GM19372 (cell line): ENCODE data around the gene NAALADL2.

Source experiments
- ATAC-seq: cut with Tn5 transposase; IDR thresholded peaks from one replicate; pipeline ENCODE4 v1.9.1; 2021; ENCODE audit warnings: mild to moderate bottlenecking, low read depth, moderate library complexity; ENCODE audit not compliant: unreplicated experiment

NAALADL2 gene

DNA sequence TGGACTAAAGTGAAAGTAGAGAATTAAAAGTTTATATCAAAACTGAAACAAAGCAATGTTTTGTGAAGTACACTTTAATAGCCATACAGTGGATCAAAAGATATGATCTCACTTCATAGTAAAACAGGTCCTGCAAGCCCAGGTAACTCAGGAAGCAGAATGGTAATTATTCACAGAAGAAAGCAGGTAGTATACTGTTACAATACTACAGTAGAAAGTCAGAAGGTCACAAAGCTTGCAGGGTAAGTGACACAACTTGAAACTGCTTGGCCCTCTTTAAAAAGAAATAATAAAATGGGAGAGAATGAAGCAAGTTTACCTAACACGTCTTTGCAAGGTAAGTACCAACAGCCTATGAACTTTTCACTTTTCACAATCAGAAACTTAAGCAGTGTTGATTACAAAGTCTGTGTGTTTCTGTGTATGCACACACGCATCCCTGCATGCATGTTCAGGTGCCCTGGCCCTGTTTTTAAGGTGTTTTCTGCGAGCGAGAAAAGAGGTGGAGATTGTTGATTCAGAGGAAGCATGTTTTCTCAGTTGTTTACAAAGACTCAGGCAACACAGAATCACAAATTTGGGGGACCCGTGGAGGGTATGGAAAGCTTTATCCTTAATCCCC is at the start of gene NAALADL2:
Gene NAALADL2, plus strand, starts transcription at position 221 of the 622 bp plus-strand sequence.
- no peak for ATAC-seq

DNA sequence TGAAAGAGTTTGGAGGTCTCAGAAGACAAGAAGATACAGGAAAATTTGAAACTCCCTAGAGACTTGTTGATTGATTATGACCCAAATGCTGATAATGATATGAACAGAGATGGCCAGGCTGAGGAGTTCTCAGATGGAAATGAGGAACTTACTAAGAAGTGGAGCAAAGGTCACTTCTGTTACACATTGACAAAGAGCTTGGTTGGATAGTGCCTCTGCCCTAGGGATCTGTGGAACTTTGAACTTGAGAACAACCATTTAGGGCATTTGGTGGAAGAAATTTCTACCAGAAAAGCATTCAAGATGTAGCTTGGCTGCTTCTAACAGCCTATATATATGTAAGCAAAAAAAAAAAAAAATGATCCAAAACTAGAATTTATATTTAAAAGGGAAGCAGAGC is 48.9 kb upstream of the NAALADL2 start:
- ATAC-seq: no peak

DNA sequence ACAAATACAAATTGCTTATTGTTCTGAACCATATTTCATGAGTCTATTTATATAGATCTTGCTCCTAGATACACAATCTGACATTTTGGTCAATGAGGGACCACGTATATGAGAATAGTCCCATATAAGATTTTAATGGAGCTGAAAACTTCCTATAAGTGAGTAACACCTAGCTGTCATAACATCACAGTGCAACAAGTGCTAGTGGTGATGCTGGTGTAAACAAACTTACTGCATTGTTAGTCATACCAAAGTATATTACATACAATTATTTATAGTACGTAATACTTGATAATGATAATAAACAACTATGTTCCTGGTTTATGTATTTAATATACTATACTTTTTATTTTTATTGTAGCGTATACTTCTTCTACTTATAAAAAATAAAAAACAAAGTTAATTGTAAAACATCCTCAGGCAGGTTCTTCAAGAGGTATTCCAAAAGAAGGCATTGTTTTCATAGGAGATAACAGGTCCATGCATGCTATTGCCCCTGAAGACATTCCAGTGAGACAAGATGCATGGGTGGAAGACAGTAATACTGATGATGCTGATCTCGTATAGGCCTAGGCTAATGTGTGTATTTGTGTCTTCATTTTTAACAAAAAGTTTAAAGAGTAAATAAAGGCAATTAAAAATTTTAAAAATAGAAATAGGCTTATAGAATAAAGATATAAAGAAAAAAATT is 46.8 kb upstream of the NAALADL2 start:
- ATAC-seq: no peak

DNA sequence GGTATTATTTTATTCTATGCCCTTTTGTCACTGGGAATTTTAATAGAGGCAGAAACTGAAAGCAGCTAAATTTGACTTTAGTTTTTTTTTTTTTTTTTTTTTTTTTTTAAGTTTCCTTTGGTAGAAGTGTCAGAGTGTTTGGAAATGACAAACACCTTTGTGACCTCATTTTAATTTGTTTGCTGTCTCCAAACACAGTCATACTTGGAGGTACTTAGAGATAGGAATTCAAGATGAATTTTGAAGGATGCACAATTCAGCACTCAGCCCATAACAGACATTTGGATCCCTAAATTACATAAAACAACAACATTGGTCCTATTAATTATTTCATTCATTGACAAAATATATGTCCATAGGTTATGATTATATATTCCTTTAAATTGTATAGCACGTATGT is 43.4 kb upstream of the NAALADL2 start:
- ATAC-seq: no peak

DNA sequence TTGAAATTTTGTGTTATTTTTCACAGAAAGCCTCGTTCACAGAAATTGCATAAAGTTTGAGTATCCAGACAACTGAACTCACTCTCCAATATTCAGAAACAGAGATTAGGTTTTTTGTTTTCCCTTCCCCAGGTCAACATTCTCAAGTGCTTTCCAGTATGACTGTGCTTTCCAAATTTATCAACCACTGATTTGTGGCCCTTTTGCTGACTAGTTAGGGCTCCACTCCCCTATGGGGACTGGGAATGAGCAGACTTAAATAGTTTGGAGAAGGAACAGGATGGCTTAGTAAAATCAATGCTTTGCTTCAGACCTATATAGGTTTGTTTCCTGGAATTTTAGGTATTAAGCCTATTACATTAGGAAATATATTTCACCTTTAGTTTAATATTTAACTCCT is 38.2 kb upstream of the NAALADL2 start:
- no peak for ATAC-seq

DNA sequence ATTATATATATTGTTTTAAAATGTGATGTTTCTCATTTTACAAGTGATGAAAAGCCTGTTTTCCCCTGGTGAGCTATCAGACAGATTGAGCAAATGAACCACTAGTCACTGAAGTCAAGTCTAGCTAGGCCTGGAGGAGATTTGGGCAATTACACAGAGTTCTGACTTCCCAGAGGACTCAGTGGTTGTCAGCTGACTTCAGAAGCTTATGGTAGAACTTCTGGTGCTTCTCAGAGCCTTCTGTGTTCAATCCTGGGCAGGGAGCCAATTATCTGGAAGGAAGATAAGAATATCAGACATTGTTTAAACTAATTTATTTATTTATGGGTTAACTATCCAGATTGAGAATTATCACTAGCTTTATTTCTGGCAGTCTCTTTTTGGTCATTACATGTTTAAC is 37.7 kb upstream of the NAALADL2 start:
- ATAC-seq: no peak

DNA sequence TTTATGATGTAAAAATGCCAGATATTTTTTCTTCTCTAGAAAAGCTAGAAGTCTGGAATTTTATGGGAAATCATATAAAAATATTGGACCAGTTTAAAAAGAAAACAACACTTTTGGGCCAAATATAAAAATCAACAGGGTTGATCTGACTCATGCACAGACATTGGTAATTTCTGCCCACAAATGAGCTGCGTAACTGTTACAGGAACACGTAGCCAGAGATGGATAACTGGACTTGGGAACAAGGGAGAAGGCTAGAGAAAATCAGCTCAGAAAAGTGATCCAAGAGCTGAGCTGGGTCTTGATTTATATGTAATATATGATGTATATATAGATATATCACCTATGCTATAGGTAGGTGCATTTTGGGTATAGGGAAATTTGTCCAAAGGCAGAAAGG is 36.8 kb upstream of the NAALADL2 start:
- ATAC-seq: no peak

DNA sequence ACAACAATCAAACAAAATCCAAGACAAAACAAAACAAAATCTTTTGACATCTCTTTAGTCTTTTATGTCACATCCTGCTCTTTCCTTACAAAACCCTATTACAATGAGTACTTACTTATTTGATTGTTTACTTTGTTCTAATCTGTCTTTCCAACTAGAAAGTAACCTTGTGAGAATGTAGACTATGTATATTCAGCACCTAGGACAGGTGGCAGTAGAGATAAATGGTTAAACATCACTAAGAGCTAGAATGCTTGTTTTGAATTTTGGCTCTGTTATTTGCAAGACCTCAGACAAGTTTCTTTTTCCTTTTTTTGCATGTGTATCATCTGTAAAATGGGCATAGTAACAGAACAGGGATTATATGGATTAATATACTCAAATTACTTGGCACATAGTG is 33.1 kb upstream of the NAALADL2 start:
- no peak for ATAC-seq

DNA sequence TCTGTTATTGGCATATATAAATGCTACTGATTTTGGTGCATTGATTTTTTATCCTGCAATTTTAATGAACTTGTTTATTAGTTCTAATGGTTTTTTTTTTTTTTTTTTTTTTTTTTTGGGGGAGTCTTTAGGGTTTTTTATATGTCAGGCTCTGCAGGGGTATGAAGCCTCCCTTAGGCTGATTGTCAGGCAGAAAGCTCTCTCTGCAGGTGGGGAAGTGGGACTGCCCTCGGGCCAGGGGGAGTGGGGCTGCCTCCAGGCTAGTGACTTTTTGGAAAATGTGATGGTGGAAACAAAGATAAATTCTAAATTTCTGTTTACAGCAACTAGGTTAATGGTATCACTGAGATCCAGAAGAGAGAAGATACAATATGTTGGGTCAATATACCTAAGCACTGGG is 14.4 kb upstream of the NAALADL2 start:
- no peak for ATAC-seq

DNA sequence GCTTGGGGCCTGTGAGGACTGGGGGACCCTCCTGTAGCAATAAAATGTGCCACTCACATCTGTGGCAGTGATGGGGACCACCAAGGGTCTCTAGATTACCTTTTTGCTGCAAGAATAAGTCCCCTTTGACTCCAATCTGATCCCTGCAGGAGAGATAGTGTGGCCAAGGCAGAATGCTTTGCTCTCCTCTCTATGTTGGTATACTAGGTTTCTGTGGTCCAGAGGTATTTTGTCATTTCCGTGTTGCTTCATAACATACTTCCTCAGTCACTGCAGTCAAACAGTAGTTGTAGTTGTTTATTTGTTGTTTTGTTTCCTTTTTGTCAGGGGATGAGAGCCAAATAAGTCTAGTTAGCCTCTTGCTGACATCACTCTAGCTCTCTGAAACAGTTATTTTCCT is 13.1 kb upstream of the NAALADL2 start:
- no peak for ATAC-seq

DNA sequence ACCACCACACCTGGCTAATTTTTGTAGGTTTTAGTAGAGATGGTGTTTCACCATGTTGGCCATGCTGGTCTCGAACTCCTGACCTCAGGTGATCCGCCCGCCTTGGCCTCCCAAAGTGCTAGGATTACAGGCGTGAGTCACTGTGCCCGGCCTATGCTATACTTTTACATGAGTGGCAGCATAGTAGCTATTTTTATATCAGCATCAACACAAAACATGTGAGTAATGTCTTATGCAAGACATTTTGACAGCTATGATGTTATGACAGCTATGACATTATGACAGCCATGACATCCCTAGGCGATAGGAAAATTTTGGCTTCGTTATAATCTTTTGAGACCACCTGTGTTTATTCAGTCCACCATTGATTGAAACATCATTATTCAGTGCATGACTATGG is 4.1 kb upstream of the NAALADL2 start:
- no peak for ATAC-seq

DNA sequence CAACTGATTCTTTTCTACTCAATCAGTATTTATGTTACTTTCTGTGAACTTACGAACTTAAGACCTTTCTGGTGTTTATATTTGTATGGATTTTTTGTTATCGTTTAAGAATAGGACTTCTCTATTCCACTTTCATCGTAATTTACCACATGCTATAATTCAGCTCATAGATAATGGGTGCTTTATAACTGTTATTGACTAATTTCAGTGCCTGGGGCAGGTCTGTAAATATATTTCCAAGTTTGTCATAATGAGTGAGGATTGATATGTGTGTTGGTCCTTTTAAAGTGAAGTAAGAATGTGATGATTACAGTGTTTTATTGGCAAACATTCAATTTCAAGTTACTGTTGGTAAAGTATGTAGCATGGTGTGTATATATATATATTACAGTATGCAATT is 1.8 kb upstream of the NAALADL2 start:
- ATAC-seq: no peak

DNA sequence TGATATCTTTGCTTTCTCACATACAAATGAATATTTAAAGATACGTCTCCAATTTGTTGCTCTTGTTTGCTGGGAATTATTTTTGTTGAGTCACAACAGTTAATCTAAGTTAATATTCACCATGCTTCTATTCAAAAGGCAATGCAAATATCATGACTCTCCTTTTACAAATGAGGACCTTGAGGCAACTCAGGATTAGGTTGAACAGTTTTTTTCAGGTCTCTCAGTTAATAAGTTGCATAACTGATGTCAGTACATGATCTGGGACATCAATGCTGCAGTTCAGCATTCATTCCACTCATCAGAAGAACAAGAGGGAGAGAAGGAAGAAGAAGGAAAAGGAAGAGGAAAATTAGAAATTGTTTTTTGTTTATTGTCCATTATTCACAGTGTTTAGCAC is 781 bp upstream of the NAALADL2 start:
- ATAC-seq: no peak

DNA sequence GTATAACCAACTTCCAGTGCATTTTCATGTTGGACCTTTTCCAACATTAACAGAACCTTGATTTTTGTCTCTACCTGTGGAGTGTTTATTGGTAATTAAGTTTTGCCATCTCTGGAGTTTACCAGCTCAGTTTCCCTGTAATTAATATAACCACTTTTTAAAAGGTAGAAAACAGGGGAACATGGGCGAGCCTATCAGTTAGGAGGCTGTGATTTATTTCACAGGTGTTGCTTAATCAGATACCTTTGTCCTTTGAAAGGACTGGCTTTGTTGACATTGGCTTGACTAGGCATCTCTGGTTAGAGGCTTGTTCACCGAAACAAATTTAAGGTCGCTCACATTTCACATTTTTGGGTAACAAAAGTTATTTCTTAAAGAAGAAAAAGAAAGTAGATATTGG is 622 bp downstream of the NAALADL2 start:
- ATAC-seq: no peak

DNA sequence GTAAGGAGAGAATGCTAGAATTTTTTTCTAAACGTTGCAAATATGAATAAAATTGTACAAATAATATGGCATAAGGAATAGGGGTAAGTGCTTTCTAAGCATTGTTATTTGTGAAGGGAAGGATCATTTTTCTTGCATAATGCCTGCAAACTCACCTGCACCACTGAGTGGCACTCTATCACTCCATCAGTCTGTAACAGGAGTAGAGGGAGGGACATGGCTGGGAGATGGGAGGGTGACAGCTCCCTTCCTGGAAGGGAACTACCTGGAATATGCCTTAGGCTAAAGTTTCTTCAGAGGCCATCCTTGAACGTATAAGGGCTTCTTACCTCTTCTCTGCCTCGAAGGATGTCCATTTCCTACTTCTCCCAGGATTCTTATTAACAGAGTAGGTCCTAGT is 3.0 kb downstream of the NAALADL2 start:
- ATAC-seq: no peak

DNA sequence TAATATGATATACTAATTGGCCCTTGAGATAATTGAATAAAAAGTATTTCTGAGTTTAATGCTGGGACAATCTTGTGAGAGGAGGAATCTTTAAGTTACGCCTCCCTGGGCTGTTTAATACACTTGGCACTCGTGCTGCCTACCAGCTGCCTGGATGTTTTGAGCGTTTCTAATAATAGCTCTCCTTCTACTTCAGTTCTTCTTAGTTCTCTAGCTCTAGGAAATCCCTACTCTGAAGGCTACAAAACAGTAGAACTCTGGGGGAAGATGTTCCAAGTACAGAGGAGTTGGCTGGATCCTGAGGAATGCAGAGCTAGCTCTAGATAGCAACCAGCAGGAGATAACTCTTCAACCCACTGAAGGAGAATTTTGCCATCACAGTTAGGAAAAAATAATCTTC is 3.5 kb downstream of the NAALADL2 start:
- no peak for ATAC-seq

DNA sequence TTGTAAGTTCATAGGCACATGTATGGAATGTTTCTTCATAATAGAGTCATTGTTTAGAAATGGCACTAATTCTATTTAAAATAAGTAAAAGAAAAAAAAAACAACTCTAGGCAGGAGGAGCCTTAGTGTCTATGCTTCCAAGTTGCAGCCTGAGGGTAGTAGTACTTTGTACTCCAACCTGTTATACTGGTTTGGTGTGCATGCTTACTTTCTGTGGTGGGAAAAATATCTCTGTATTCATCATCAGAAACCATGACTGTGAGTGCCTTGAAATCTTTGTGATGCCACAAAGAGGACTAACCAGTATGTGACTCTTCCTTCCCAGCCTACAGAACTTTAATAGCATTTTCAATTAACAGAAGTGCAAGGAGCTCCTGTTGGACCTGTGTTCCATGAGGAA is 4.4 kb downstream of the NAALADL2 start:
- no peak for ATAC-seq

DNA sequence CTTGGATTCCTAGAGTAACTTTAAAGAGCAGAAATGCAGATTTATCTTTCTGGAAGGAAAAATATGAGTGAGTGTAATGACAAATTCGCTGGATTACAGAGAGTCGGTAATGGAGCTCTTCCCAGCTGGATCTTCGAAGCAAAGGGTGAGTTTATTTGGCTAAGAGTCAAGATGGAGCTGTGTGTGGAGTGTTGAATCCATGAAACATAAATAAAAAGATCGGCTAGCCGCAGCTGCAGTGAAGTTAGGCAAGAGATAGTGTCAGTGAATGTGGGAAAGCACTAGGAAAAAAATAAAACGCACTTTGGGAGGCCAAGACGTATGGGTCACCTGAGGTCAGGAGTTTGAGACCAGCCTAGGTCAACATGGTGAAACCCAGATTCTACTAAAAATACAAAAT is 10.3 kb downstream of the NAALADL2 start:
- ATAC-seq: no peak

DNA sequence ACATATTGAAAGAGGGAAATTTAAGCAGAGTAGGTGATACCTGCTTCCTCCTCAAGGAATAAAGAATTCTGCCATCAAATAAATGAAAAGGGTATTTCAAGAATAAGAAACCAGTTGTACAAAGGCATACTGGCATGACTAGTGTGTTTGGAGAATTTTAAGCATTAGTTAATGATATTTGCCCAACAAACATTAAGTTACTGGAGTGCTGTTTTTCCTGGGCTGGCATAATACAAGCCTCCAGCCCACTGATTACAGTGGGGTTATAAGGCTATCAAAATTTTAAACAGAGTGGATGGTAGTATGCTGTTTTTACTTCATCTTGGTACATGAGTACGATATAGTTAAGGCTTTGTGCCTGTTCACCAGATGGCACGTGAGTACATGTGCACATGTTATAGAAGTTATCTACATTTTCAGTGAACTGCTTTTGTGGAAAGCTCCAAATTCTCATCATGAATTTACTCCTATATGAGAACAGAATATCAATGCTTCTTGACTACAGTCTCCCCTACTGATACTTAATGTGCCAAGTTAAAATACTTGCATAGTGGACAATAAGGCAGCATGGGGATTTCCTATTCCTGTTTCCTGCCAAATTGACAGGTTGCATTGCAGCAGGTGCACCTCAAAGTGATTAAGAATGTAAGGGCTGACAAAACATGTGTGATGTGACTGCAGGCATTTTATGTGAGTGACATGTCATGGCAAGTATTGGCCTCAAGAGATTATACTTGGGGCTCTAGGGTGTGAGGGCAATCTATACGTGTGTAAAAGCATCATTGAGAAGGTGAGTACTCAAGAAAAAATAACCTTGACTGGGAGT is 14.9 kb downstream of the NAALADL2 start:
- ATAC-seq: no peak

DNA sequence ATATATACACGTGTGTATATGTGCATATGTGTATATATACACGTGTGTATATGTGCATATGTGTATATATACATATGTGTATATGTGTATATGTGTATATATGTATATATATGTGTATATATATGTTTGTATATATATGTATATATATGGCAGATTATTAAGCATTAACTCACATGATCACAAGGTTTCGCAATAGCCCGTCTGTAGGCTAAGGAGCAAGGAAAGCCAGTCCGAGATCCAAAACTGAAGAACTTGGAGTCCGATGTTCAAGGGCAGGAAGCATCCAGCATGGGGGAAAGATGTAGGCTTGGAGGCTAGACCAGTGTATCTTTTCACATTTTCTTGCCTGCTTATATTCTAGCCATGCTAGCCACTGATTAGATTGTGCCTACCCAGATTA is 23.7 kb downstream of the NAALADL2 start:
- ATAC-seq: no peak

DNA sequence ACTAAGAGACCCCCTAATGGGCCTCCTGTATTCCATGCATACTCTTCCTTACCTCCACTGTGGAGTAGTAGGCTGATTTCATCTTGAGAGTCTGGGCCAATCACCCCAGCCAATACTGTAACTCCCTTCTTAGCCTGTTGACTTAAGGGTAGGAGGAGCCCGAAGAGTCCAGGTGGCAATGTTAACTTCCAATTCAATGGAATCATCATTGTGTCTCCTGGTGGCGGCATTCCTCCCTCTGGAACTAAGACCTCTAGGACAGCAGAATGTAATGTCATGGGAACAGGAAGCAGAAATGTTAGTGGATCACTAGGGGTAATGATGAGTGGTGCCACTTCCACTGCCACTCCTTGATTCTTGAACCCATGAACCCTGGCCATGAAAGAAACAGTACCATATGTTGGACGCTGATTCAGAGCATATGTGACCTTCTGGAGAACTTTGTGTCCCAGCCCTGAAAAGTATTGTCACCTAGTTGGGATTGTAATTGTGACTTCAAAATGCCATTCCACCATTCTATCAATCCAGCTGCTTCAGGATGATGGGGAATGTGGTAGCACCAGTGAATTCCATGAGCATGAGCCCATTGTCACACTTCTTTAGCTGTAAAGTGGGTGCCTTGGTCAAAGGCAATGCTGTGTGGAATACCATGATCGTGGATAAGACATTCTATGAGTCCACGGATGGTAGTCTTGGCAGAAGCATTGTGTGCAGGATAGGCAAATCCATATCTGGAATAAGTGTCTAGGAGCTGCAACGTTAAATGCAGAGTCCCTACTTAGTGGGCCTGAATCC is 24.9 kb downstream of the NAALADL2 start:
- no peak for ATAC-seq
